Camera-type eye (tissue), 1 donor: ENCODE results near the gene ZNF397. TPM values are rescaled to one million over a fixed set of nuclear protein-coding genes. Genes with fewer than 3 reads are reported as not detected.

ENCODE experiments used
- total RNA-seq: library from RNA; depleted of rRNA; stranded (reverse); fragments of >200 nt; gene quantifications from one replicate; pipeline ENCODE4 v1.2.3, GENCODE V29; 2014

ZNF397 gene
- 81.5 TPM for total RNA-seq

DNA sequence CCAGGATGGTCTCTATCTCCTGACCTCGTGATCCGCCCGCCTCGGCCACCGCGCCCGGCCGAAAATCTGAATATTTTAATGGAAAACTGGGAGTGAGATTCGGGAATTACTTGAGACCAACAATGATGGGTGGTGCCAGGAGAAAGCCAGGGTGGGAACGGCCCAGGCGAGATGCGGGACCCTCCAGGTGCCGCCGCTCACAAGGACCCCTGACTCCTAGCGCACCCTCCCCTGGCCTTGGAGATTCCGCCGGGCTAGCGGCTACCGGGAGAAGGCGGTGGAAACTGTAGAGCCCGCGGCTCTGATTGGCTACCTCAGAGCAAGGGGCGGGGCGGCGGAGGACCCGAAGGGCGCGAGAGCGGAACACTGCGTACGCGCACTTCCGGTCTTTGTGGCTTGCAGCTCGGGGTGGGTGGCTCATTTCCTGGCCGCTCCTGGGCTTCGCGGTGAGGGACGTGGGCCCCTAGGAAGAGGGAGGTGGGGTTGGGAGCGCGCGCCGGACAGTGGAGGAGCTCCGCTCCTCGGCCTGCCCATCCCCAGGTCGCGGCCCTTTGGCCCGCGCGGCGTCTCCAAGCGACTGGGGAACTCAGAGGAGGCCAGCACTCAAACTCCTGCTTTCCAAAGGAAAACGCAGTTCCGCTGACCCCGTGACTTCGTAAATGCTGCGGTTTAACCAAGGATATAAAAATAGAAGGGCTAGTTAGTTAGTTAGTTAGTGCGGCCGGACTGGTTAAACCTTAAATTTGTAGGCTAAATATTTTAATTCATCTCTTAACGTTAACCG is at the start of gene ZNF397:
TSS of gene ZNF397 (plus strand) at position 371 of the 784 bp plus-strand sequence. CDS start 1,437 bp downstream, outside the sequence.

DNA sequence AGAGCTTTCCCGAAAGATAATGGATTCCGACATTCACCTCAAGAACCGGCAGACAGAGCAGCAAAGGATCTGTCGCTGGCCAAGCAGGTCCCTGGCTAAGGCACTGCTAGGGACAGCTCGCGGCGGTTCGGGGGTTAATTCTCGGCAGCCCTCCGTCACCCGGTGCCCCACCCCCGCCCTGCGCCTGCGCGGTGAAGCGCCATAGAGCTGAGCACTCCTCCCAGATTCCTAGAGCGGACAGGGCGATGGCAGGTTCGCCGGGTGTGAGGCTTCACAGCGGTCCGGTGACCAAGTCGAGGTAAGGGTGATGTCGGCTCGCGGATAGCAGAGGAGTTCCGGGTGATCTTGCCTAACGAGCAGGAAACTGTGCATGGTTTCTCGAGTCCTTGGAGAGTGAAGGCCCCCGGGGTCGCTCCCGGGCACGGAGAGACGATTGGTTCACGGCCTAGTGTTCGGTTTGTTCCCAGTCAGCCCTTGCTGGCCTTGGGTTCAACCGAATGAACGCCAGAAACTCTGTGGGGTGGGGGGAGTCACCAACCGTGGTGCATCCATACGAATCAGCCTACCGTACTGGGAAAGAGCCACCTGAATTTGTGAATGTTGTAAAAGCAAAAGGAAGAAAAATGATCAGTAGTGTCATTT is 49.4 kb downstream of the ZNF397 start, which contains the start of gene ZSCAN30:
TSS of gene ZSCAN30 (minus strand) at position 136 of the 642 bp plus-strand sequence. CDS start 25,877 bp downstream, outside the sequence.

Other genes starting within 250 kb of the ZNF397 start
- gene MAPRE2, start 199.6 kb upstream of the ZNF397 start, total RNA-seq = 71.9 TPM
- 42.3 TPM for gene ZSCAN30, start 49.2 kb downstream of the ZNF397 start, total RNA-seq
- gene ZNF24, start 103.4 kb downstream of the ZNF397 start, total RNA-seq = 121 TPM
- gene ZNF396, start 136.3 kb downstream of the ZNF397 start, total RNA-seq = 5.8 TPM